GM18499 (cell line): ENCODE measurements around the gene HOXB2.

Source experiments
- ATAC-seq: cut with Tn5 transposase; IDR thresholded peaks from one replicate; pipeline ENCODE4 v1.9.1; 2021; ENCODE audit warnings: moderate number of reproducible peaks; ENCODE audit not compliant: insufficient read depth, unreplicated experiment

Gene HOXB2

DNA sequence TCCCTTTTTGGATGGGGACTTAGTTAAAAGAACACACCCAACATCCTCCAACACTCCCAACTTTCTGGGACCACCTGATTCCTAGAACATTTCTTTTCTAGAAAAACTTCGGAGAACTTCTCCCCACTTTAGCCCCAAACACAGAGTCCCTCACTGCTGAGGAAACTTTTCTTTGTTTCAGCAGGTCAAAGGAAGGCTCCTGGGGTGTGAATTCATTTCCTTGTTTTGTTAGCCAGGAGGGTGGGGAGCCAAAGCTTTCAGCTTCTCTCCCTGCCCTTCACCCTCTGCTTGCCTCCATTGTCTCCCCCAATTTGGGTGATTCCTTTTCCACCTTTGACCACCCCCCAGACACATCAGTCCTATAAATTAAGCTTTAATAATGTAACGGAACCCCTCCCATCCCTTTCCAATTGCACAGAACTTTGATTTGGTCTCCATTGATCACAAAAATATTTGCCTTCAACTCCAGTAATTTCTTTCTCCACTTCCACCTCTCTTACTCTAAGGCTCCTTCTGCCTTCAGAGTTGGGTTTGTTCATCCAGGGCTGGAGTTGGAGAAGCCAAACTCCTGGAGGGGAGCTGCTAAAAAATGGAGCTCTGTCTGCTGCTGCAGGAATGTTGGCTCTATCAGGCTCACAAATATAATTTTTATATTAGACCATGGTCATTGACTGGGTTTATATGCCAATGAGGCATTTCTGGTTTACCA is 22.9 kb upstream of the HOXB2 start:
- ATAC-seq, result no peak

DNA sequence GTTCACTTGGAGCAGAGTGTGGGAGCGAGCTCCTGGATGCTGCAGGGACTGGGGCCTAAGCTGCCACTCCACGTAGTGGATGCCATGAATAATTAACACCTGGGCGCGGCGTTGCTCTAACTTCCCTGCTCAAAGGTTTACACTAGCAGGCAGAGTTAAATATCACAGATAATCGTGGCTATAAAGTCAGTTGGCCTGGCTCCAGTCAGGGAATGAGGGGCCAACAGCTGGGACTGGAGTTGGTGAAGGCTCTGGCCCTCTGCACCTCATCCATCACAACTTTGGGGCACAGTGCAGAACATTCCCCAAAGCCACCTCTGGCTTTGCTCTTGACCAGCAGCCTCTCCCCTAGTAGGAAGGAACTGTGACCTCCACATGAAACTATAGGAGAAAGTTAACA is 22.3 kb upstream of the HOXB2 start:
- ATAC-seq, result no peak

DNA sequence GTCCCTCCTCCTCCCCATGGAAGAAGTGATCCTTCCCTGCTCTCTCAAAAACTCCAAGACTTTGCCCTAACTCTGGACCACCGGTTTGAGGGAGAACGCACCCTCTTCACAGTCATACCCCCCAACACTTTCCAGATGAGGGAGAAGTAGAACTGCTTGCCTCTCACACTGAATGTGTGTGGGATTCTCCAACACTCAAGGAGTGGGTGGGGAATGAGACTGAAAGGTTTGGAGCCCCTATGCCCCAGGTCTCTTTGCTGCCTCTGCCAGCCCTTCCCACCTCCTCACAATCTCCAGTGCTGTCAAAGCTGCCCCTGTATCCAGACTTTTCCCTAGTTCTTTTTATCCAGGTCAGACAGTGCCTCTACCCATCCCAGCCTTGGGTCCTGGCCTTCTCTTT is 21.8 kb upstream of the HOXB2 start:
- no peak for ATAC-seq

DNA sequence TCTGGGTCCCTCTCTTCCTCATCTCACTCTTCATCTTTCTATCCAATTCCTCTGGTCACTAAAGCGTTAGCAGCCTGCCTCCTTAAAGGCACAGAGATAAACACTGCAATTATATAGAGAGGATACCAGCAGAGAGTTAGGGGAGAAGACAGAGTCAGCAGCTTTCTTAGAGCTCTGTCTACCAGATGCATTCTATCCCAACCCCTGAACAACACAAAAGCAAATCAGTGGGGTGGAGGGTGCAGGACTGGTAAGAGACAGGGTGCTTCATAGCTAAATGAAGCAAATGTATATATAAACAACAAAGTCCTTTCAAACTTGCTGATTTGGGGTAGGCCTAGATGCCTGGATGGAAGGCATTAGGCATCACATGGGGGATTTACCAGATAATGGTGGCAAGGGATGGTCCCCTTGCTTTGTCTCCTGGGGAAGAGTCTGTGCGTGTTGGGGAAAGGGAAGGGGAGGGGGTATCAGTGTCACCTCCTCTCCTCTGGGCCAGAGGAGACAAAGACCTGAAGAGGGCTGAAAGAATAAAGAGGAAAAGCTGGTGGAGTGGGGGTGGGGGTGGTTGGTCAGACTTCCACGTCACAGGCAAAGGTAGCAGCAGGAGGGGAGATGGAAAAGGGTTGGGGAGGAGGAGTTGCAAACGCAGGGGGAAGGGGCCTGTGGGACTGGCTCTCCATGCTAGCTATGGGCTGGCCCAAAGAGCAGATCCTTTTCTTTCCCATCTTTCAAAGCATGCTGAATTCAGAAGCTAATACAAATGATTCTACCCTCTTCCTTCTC is 21.2 kb upstream of the HOXB2 start:
- ATAC-seq, result no peak

DNA sequence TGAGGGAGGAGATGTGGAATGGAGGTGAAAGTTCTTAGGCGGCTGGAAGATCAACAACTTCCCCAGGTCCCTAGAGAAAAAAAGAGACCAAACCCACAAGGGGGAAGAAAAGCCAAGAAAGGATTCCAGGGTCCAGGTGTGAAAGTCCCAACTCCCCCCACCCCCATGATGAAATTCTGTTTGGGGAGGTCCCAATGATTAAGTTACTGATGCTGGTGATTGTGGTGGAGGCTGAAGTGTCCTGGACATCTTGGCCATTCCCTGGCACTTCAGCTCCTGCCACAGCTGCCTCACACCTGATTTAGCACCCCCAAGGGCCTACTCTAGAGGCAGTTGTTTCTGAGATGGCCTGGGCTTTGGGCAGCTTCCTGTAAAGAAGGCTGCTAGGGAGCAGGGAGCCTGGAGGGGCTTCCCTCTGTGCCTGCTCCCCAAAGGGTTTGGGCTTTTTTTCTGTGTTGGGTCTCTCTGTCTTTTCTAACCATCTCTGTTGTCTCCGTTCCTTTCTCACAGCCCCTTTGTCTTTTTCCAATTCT is 20.2 kb upstream of the HOXB2 start:
- ATAC-seq, result no peak

DNA sequence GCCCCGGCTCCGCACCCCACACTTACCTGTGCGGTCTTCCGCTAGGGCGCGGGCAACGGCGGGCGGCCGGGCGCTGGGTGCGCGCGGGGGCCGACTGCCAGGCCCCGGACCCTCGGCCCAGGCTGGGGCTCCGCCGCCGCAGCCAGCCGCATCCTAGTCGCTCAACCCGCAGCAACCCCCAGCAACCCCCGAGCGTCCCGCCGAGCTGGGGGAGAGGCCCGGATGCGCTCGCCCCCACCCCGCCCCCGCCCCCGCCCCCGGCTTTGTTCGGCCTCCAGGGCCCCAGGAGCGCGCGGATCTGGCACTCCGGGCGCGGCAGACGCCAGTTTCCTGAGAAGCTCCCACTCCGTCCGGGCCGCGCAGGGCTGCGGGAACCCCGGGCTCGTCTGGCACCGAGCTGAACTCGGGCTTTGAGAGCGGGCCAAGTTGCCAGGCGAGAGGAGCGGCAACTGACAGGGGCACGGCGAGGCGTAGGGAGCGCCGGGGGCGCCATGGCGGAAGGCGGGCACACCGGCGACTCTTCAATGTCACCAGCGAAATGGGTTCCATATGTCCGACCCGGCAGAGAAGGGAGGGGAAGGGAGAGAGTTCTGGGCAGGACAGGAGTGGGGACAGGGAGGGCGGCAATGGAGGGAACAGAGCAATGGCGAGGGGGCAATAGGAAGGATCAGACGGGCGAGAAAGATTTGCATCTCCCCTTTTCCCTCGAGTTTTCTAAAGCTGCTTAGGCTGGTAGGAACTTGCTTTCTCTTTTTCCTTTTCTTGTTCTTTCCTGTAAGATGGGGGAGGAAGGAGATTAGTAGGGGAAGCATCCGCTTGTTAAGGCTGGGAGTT is 19.5 kb upstream of the HOXB2 start:
- ATAC-seq, result no peak

DNA sequence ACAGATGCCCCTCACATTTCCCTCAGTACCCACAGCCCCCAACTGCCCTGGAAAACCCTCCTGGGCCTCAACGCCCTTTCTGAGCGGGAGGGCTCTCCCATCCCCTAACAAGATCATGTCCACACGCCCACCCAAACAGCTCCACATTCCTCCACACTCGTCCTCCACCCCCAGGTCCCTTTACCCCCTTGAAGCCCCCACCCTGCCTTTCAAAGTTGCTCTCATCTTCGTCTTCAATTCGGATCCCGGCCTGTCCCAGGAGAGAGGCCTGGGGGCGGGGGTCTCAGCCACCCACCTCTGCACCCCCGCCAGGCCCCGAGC is 18.9 kb upstream of the HOXB2 start:
- ATAC-seq, result no peak

DNA sequence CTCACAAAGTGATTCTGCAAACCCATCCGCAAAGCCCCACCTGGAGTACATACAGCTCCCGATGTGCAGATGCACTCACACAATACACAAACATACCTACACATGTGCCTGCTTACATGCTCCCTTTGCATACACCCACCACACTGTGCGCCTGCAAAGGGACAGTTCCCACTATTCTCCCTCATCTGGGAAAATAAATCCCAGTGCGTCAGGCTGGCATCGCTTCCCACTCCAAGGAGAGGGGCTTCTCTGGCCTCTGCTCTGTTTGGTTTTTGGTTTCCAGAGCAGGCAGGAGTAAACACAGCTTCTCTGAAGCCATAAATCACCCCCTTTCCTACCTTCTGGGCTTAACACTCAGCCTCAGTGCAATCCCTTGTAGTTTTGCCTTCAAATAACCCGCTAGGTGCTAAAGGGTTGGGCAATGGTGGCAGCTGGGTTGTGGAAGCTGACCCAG is 18.5 kb upstream of the HOXB2 start:
- no peak for ATAC-seq

DNA sequence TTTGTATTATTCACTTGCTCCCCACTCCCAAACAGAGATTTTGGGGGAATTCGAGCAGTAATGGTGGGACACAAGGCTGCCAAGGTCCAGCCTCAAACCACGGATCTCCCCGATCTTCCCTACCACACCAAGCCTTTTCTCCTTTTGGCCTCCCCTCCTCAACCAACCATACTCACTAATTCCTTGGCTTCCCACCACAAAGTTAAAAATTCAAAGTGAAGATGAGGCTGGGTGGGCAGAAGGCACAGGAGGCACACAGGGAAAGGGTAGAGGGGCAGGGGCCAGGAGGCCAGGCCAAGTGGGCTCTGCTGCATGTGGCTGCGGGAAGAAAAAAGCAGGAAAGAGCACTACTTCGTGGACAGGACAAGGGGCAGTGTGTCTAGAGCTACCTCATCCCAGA is 18.0 kb upstream of the HOXB2 start:
- ATAC-seq, result no peak

DNA sequence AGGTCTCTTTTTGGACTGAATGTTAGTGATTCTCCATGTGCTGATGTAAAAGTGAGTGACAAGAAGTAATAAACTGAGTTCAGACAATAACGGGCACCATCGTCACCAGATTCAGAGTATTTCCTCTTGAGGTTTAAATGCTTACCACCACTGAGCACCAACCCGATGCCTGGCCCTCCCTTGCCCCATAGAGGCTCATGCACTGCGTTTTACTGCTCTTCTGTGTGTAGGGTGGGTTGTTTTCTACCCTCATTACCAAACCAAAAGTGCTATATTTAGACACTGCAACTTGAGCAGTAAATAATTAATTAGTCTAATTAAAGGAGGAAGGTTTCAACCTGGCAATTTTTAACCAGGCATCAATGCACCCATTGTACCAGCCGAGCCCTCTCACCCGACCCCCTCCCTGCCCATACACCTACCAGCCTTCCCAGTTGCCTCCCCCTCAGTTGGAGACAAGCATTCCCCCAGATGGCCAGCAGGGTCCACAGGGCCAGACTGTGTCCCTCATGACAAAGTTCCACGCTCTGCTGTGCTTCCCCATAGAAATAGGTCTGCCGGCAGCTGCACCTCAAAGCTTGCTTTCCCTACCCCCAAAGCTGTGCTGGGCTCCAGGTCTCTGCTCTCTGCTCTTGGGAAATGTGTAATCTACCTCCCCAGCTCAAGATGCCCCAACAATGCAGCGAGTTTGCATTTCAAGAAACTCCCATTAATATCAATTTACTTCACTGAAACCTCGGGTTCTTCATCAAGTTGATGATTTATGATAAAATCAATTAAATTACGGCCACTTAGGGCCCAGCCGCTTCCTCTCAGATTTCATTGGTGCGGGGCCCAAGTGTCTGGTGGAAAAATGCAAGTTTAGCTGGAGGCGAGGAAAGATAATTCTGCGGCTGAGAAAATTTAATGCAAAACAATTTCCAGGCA is 17.2 kb upstream of the HOXB2 start:
- ATAC-seq, result no peak

DNA sequence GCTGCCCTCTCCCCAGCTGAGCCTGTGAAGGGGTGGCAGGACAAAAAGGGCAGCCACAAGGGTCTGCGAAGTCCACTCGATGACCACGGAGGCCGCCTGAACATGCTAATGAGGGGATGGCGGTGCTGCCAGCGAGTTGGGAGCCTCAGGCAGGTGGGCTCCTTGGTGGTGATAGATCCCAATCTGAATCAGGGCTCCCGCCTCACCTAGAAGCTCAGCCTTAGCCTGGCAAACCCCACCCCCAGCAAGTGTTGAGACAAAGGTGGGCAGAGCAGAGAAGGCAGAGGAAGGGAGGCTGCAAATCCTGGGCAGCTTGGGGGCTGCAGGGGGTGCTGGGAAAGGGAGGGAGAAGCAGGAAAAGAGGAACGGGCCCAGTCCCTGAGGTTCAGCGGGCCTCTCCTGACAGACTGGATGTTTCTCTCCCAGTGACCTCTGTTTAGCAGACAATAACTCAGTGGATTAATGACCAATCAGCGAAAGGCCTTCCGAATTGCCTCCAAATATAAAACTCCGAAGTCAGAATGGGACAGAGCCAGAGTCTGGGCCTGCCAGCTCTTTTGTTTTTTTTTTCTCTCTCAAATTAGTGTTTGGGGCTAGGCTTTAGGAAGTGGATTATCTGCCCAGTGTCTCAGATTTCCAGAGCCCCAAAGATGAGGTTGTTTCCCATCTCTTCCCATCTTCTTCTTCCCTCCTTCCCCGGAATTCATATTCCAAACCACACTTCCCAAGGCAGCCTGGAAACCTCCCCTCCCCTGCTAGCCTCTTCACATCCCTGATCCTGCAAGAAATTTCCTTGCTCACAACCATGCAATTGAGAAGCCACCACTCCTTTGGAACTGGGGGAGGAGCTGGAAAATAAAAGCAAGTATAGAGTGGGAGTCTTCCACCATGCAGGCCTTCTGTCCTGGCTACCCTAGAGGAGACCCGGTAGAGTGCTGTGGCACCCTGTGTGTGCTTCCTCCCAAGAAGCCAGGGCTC is 15.2 kb upstream of the HOXB2 start:
- ATAC-seq, result no peak

DNA sequence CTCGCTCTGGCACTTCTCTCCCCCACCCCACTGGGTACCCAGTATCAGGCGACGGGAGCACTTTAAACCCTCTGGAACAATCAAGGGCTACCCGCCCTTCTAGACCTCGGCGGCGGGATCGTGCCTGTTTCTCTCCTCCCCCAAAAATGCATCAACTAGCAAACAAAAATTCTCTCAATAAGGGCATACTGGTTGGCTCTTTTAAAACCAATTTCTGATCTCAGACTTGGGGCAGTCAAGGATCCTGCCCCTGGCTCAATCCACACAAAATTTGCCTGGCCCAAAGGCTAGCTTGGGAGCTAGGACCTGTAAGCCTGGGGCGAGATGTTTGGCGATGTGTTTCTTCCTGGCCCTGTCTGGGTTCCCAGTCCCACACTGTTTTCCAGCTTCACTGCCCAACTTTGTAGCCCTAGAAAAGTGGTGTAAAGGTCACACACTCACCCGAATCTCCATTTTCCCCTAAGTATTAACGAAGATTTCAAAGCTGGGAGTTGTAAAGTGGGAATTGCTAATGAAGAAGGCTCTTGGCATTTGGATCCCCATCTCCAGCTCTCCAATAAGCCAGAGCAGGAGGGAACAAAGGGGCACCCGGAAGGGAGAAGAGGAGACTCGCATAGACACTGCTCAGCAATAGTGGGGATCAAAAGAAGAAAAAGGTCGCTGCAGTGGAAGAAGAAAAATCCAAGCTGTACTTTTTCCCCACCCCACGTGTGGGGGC is 14.4 kb upstream of the HOXB2 start:
- ATAC-seq, result no peak

DNA sequence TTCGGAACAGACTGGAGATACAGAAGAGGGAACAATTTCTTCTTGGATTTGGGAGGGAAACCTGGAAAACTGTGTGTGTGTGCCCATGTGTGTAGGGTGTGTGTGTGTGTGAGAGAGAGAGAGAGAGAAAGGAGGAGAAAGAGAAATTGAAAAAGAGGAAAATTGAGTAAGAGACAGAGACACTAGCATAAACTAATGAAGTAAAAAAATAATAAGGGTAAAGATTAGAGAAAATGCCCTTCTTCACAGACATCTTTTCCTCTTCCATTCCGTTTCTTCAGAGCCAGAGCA is 13.9 kb upstream of the HOXB2 start:
- ATAC-seq, result no peak

DNA sequence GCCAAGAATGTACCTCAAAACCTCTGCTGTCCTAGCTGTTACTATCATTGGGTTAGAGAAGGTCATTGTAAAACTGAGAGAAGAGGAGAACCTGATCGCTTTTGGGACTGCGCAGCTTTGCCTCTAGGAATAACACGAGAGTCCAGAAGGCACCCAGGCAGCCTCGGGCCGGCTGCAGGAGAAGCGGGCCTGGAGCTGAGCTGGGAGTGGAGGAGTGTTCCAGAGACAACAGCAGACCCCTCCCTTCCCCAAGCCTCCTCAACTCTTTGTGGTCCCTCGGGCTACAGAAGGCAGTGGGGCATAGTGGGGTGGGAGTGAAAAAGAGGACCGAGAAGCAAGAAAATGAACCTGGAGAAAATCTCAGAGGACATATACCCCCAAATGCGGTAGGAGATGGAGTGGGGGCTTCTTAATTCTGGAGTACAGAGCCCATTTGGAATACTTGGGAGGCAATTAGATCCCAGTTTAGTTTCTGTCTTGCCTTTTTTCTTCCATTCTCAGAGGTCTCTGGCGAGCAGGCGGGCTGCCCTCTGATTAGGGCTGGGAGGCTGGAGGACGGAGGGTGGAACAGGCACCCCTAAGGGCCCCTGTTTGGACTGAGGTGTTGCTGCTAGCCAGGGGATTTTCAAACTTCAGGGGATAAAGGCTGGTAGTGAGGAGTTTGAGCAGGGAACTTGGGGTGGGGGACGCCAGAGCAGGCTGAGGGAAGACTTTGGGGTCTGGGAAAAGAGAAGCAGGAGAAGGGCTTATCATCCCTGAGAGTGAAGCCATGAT is 13.3 kb upstream of the HOXB2 start:
- no peak for ATAC-seq

DNA sequence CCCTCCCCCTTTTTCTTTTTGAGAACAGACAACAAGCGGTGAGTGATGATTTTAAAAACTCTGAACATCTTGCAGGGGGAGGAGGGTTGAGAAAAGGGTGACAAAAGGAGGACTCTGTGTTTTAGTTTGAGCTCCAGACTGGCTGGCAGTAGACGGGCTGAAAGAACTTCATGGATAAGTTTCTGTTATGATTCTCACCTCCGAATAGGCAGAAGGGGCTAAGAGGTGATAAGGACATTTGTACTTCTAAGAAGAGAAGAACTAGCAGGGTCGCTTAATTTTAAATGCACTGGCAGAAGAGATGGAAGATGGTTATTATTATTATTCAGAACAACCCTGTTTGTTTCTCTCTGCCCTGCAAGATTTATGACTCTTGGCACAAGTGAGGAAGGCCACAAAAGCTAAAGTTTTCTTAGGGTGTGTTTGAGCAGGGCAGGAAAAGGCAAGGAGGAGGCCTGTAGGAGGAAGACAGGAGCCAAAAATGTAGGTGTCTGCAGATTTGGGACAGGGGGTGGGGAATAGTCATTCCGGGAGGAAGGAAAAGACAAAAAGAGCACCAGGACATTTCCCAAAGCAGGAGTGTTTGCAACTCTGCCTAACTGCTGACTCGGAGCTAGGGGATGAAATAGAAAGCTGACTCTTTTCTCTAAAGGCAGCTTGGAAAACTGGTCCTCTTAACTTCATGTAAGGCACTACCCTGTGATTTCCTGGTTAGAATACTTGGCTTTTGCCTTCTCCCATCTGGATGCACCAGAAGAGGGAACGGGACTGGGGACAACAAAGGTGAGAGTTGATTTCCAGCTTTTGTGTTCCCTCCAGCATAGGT is 11.9 kb upstream of the HOXB2 start:
- no peak for ATAC-seq

DNA sequence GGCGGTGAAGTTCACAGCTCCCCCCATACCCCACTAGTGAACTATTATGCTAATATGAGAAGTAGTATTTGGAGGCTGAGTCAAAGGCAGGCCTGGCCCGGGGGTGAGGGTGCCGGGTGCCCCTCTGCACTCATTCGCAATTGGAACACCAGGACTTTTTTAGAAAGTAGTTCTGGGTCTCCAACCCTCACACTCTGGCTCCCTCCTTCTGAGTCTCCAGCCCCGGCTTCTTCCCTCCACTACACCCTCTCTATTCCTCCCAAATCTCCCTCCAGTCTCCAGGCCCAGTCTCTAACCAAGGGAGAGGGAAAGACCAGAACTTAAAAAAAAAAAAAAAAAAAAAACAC is 11.3 kb upstream of the HOXB2 start:
- no peak for ATAC-seq
